B cell (primary cell): Measurements from ENCODE around the gene HYDIN. TPM values are rescaled to one million over a fixed set of nuclear protein-coding genes. Genes with fewer than 3 reads are reported as not detected.

Source experiments
- ATAC-seq: fragments of 200-7000 bp; cut with Tn5 transposase; one replicate; pipeline ENCODE4 v1.10.0; 2021; ENCODE audit warnings: low read depth, mild to moderate bottlenecking, moderate number of reproducible peaks, moderate library complexity
- CTCF ChIA-PET: fragments of 350-600 bp; sonication (Branson Sonifier 250); formaldehyde crosslinking; loops from one replicate; lab custom pipeline; 2021; ENCODE audit warnings: antibody characterized with exemption, inconsistent platforms; lab: Charles Lee
- POLR2A ChIA-PET: fragments of 350-600 bp; sonication (Branson Sonifier 250); formaldehyde crosslinking; loops from one replicate; lab custom pipeline; 2021; ENCODE audit warnings: antibody characterized with exemption; lab: Charles Lee
- DNase-seq: peaks from one replicate; pipeline ENCODE4 v3.0.0; 2013
- H2AFZ ChIP-seq: 2 replicates; pipeline ENCODE4 v1.6.1; 2012; ENCODE audit warnings: mild to moderate bottlenecking, low read depth, low read length; ENCODE audit not compliant: insufficient read depth, poor library complexity, severe bottlenecking
- H3K27ac ChIP-seq, 2 donors: 1 replicate in 1 of 2; 2 replicates in 1 of 2; pipeline ENCODE4 v1.5.1; 2012 to 2013; ENCODE audit warnings: low read length in 2 of 2, mild to moderate bottlenecking in 2 of 2, moderate library complexity in 1 of 2
- H3K27me3 ChIP-seq, 4 experiments: fragments of 200-600 bp in 1 of 4; sonication (generic) in 1 of 4; replicated peaks in 1 of 4; 1 replicate in 2 of 4; 2 replicates in 2 of 4; pipeline versions ENCODE4 v1.6.1 to v1.7.0; 2013 to 2016; ENCODE audit warnings: low read length in 3 of 4, mild to moderate bottlenecking in 2 of 4, mixed read lengths in 1 of 4, moderate library complexity in 1 of 4; ENCODE audit not compliant: insufficient read depth in 4 of 4, control insufficient read depth in 3 of 4; ENCODE audit errors: control extremely low read depth in 1 of 4
- H3K36me3 ChIP-seq, 2 experiments: replicated peaks in 1 of 2; 1 replicate in 1 of 2; 2 replicates in 1 of 2; pipeline versions ENCODE4 v1.6.1 to v1.7.1; 2013; ENCODE audit warnings: low read length in 1 of 2; ENCODE audit not compliant: insufficient read depth in 2 of 2, control insufficient read depth in 1 of 2; ENCODE audit errors: control extremely low read depth in 1 of 2, extremely low read depth in 1 of 2
- H3K4me1 ChIP-seq, 2 donors: fragments of 200-600 bp in 1 of 2; sonication (generic) in 1 of 2; 1 replicate in 1 of 2; 2 replicates in 1 of 2; pipeline versions ENCODE4 v1.5.1 to v1.6.1; 2013 to 2017; ENCODE audit warnings: low read length in 2 of 2; ENCODE audit not compliant: control insufficient read depth in 2 of 2, insufficient read depth in 2 of 2
- H3K4me2 ChIP-seq: replicated peaks from 2 replicates; pipeline ENCODE3; 2012; ENCODE audit warnings: mild to moderate bottlenecking, low read depth, low read length; ENCODE audit not compliant: poor library complexity, severe bottlenecking
- H3K4me3 ChIP-seq, 5 experiments: fragments of 200-600 bp in 1 of 5; sonication (generic) in 1 of 5; 1 replicate in 3 of 5; 2 replicates in 2 of 5; pipeline versions ENCODE4 v1.5.1 to v1.7.0; 2011 to 2016; ENCODE audit warnings: low read length in 4 of 5, mild to moderate bottlenecking in 4 of 5, low read depth in 2 of 5, control low read depth in 1 of 5, moderate library complexity in 1 of 5; ENCODE audit not compliant: insufficient read depth in 1 of 5; ENCODE audit errors: control extremely low read depth in 1 of 5, extremely low read depth in 1 of 5
- H3K79me2 ChIP-seq: fragments of 200-600 bp; sonication (generic); one replicate; pipeline ENCODE4 v1.6.0; 2016; ENCODE audit warnings: low read length; ENCODE audit not compliant: control insufficient read depth, insufficient read depth
- H3K9ac ChIP-seq: fragments of 200-600 bp; sonication (generic); 2 replicates; pipeline ENCODE4 v1.6.1; 2017; ENCODE audit warnings: mild to moderate bottlenecking, low read length, moderate library complexity
- H3K9me3 ChIP-seq, 3 donors: one replicate each; pipeline versions ENCODE4 v1.6.1 to v1.7.1; 2013; ENCODE audit warnings: low read length in 2 of 3; ENCODE audit not compliant: control insufficient read depth in 2 of 3, insufficient read depth in 1 of 3; ENCODE audit errors: control extremely low read depth in 1 of 3
- H4K20me1 ChIP-seq: 2 replicates; pipeline ENCODE4 v1.6.0; 2012; ENCODE audit warnings: mild to moderate bottlenecking, low read length; ENCODE audit not compliant: insufficient read depth, control insufficient read depth, poor library complexity, severe bottlenecking
- H3K27ac Mint-ChIP-seq: one replicate; pipeline ENCODE4 v1.8.0; 2021; ENCODE audit warnings: mixed read lengths
- H3K27me3 Mint-ChIP-seq: one replicate; pipeline ENCODE4 v1.8.0; 2021; ENCODE audit warnings: mixed read lengths
- H3K4me1 Mint-ChIP-seq: one replicate; pipeline ENCODE4 v1.8.0; 2021; ENCODE audit warnings: mixed read lengths
- H3K4me3 Mint-ChIP-seq: one replicate; pipeline ENCODE4 v1.8.0; 2021; ENCODE audit warnings: mixed read lengths
- H3K9me3 Mint-ChIP-seq: one replicate; pipeline ENCODE4 v1.8.0; 2022; ENCODE audit warnings: mixed read lengths; ENCODE audit not compliant: insufficient read depth
- EZH2 ChIP-seq: IDR thresholded peaks from 2 replicates; pipeline ENCODE4 v1.6.1; 2012; ENCODE audit warnings: borderline replicate concordance, low read depth, mild to moderate bottlenecking, moderate library complexity, low read length; ENCODE audit not compliant: insufficient read depth, poor library complexity, severe bottlenecking
- WGBS: methylation state at CpG from one replicate; pipeline ENCODE4 v1.1.5; 2013; ENCODE audit warnings: missing lambda C conversion rate; ENCODE audit not compliant: insufficient coverage; 5-methylcytosine and 5-hydroxymethylcytosine counted together
- intact Hi-C: fragments of 100-400 bp; cut with micrococcal nuclease; formaldehyde crosslinking; loops from one replicate; pipeline ENCODE4 v1.10.0; 2022
- polyA plus RNA-seq: library from polyadenylated mRNA; depleted of rRNA; stranded (reverse); fragments of >200 nt; gene quantifications from 2 replicates; pipeline ENCODE4 v1.2.3, GENCODE V29; 2012
- total RNA-seq, 2 donors: library from RNA; stranded (reverse); fragments of 120-200 nt in 1 of 2; gene quantifications; 1 replicate in 1 of 2; 2 replicates in 1 of 2; pipeline versions ENCODE4 v1.2.3 to v1.2.4, GENCODE V29; 2013 to 2022
- TF ChIP-seq, protein P1 (sequence below): fragments of 200-600 bp; IDR thresholded peaks from one replicate; pipeline ENCODE4 v1.8.0; 2022; ENCODE audit warnings: antibody characterized with exemption, mild to moderate bottlenecking

HYDIN gene
- total and polyA plus RNA-seq, 2 donors (not counting 1 experiment from before 2014, with no cell fraction given), result 0.10 TPM; not detected in 1

DNA sequence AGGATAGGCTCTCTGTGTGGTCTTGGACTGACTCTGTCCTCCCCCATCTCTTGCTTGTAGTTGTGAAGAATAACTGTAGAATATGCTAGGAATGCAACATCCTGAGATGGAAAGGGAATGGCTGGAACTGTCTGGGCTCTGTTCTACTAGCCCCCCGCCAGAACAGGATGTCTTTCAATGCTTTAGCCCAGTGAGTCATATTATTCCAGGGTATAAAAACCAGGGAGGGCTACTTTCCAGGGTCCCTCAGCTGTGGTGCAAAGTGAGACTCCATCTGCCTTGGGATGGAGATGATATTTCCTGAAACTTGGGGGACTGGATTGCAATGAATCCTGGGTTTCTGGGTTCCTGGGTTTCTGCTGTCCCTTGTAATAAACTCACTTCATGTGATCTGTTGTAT, 32.1 kb downstream of the HYDIN start:
- intact Hi-C loops, result no loop called here
- peaks cover 17% of the 10 kb centered on the region for H3K27me3 Mint-ChIP-seq
- H3K9me3 ChIP-seq, result peaks cover 0 to 8% (median 0%) of the 10 kb centered on the region in 3 donors
- TF ChIP-seq EZH2, result no peak
- TF ChIP-seq, protein P1, sequence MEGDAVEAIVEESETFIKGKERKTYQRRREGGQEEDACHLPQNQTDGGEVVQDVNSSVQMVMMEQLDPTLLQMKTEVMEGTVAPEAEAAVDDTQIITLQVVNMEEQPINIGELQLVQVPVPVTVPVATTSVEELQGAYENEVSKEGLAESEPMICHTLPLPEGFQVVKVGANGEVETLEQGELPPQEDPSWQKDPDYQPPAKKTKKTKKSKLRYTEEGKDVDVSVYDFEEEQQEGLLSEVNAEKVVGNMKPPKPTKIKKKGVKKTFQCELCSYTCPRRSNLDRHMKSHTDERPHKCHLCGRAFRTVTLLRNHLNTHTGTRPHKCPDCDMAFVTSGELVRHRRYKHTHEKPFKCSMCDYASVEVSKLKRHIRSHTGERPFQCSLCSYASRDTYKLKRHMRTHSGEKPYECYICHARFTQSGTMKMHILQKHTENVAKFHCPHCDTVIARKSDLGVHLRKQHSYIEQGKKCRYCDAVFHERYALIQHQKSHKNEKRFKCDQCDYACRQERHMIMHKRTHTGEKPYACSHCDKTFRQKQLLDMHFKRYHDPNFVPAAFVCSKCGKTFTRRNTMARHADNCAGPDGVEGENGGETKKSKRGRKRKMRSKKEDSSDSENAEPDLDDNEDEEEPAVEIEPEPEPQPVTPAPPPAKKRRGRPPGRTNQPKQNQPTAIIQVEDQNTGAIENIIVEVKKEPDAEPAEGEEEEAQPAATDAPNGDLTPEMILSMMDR, result no peak
- ChIA-PET CTCF (no interaction called here), POLR2A (no interaction called here)
- ATAC-seq, result no peak
- H3K4me1 Mint-ChIP-seq, result no peaks in the 10 kb centered on the region
- H3K4me3 Mint-ChIP-seq, result no peak overlapping the region
- H3K27ac ChIP-seq, result no peak overlapping the region
- H3K4me3 ChIP-seq, result no peak overlapping the region
- peaks cover 8% of the 10 kb centered on the region for H3K9me3 Mint-ChIP-seq
- DNase-seq, result no peak
- H3K4me2 ChIP-seq, result no peak overlapping the region
- no peak overlapping the region for H3K27ac Mint-ChIP-seq
- WGBS, result 100% methylated on average over 1 of the region's 1 CpG
- no peak overlapping the region for H3K9ac ChIP-seq
- H4K20me1 ChIP-seq, result no peaks in the 10 kb centered on the region
- H2AFZ ChIP-seq, result no peak overlapping the region
- no peaks in the 10 kb centered on the region for H3K36me3 ChIP-seq
- H3K4me1 ChIP-seq, result no peaks in the 10 kb centered on the region
- H3K79me2 ChIP-seq, result no peaks in the 10 kb centered on the region
- H3K27me3 ChIP-seq, result peaks cover 0 to 7% (median 0%) of the 10 kb centered on the region in 4 experiments

DNA sequence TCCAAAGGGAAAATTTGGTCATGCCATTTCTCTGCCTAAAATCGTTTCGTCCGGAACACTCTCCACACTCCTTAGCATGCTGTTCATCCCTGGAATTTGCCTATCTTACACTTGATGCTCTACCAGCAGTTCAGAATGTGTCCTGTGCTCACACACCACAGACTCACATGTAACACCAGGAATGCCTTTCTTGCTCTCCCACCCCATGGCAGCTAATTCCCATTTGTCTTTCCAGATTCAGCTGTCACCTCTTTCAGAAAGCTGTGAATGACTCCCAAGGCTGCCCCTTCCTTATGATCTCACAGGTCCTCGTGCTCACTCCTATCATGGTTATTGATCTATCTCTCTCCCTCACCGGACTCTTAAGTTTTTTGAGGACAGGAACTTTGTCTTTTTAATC, 38.1 kb downstream of the HYDIN start:
- H3K36me3 ChIP-seq, result no peaks in the 10 kb centered on the region
- H3K4me1 ChIP-seq, result no peaks in the 10 kb centered on the region
- no peaks in the 10 kb centered on the region for H4K20me1 ChIP-seq
- Mint-ChIP-seq H3K4me1 (no peaks in the 10 kb centered on the region), H3K27me3 (peaks cover 4% of the 10 kb centered on the region), H3K9me3 (no peaks in the 10 kb centered on the region), H3K4me3 (no peak overlapping the region), H3K27ac (no peak overlapping the region)
- no peak overlapping the region for H2AFZ ChIP-seq
- TF ChIP-seq, protein P1, result no peak
- no peak for DNase-seq
- POLR2A ChIA-PET, result no interaction called here
- CTCF ChIA-PET, result interaction anchor here (1.4 kb wide), 1 partner anchor 119 kb away, joined by 4 read pairs; no protein-coding TSS in a partner anchor
- H3K79me2 ChIP-seq, result no peaks in the 10 kb centered on the region
- H3K27me3 ChIP-seq, result no peaks in the 10 kb centered on the region
- no peaks in the 10 kb centered on the region for H3K9me3 ChIP-seq
- H3K4me2 ChIP-seq, result no peak overlapping the region
- 82% methylated on average over 4 of the region's 5 CpGs for WGBS
- no peak for ATAC-seq
- intact Hi-C loops, result no loop called here
- H3K9ac ChIP-seq, result no peak overlapping the region
- no peak overlapping the region for H3K4me3 ChIP-seq
- H3K27ac ChIP-seq, result no peak overlapping the region
